ENCODE data around the gene KDM7A.

KDM7A gene

GRCh38 chr7:140062528-140063299 lies 114.1 kb downstream of the KDM7A start, which contains the start of gene PARP12 (continued):
- TF ChIP-seq ZBTB20 (tag by site-specific recombination; IDR thresholded peaks at IDR 0.05) (peak; percentile 42; the same call in 1 of the 2 replicates), MEIS1 (CRISPR knock-in tag; IDR thresholded peaks at IDR 0.05; ENCODE audit: borderline replicate concordance) (no peak), ZNF626 (tag by site-specific recombination; IDR thresholded peaks at IDR 0.05) (peak; percentile 52; the same call in 1 of the 2 replicates), WT1 (tag by site-specific recombination; IDR thresholded peaks at IDR 0.05) (no peak), YY2 (tag by site-specific recombination; IDR thresholded peaks at IDR 0.05) (peak; percentile 27; the same call in 1 of the 2 replicates), ZFP69B (tag by site-specific recombination; IDR thresholded peaks at IDR 0.05) (no peak), ZNF221 (tag by site-specific recombination; IDR thresholded peaks at IDR 0.05; ENCODE audit: borderline replicate concordance) (no peak), KLF8 (tag by site-specific recombination; IDR thresholded peaks at IDR 0.05) (peak; percentile 39; the same call in 1 of the 2 replicates), ZNF211 (tag by site-specific recombination; IDR thresholded peaks at IDR 0.05; ENCODE audit: low read depth) (no peak), ZNF624 (tag by site-specific recombination; IDR thresholded peaks at IDR 0.05) (no peak), PRDM1 (tag by site-specific recombination; IDR thresholded peaks at IDR 0.05) (no peak), ZNF350 (tag by site-specific recombination; IDR thresholded peaks at IDR 0.05) (no peak), ATF2 (tag by site-specific recombination; IDR thresholded peaks at IDR 0.05; ENCODE audit: low read depth) (no peak), KLF1 (tag by site-specific recombination; IDR thresholded peaks at IDR 0.05) (peak; percentile 77), KLF7 (tag by site-specific recombination; IDR thresholded peaks at IDR 0.05; ENCODE audit: borderline replicate concordance) (no peak; the same call in 1 of the 2 replicates), ZBTB1 (tag by site-specific recombination; IDR thresholded peaks at IDR 0.05) (no peak), ZBTB21 (tag by site-specific recombination; IDR thresholded peaks at IDR 0.05) (no peak), ZNF768 (tag by site-specific recombination; IDR thresholded peaks at IDR 0.05) (no peak), ZNF843 (tag by site-specific recombination; IDR thresholded peaks at IDR 0.05) (no peak), ZNF600 (tag by site-specific recombination; IDR thresholded peaks at IDR 0.05) (peak; percentile 37), ZNF112 (tag by site-specific recombination; IDR thresholded peaks at IDR 0.05) (no peak), SCRT2 (tag by site-specific recombination; IDR thresholded peaks at IDR 0.05) (no peak), ZNF707 (tag by site-specific recombination; IDR thresholded peaks at IDR 0.05) (no peak), ZNF10 (tag by site-specific recombination; IDR thresholded peaks at IDR 0.05) (no peak), SCRT1 (tag by site-specific recombination; IDR thresholded peaks at IDR 0.05; ENCODE audit: borderline replicate concordance) (no peak), GLIS1 (tag by site-specific recombination; IDR thresholded peaks at IDR 0.05) (peak; percentile 82), ZNF175 (tag by site-specific recombination; IDR thresholded peaks at IDR 0.05) (no peak), ZBTB8A (tag by site-specific recombination; IDR thresholded peaks at IDR 0.05) (peak; percentile 89), ZNF157 (tag by site-specific recombination; IDR thresholded peaks at IDR 0.05) (no peak), ZNF513 (tag by site-specific recombination; IDR thresholded peaks at IDR 0.05) (no peak), ZBTB11 (tag by site-specific recombination; conservative IDR thresholded peaks at IDR 0.05; ENCODE audit: low read depth) (peak; percentile 50; the same call in 1 of the 2 replicates), ZNF426 (tag by site-specific recombination; IDR thresholded peaks at IDR 0.05) (no peak), ZNF521 (tag by site-specific recombination; IDR thresholded peaks at IDR 0.05) (no peak), ZBTB6 (tag by site-specific recombination; IDR thresholded peaks at IDR 0.05) (peak; percentile 21; the same call in 1 of the 2 replicates), SALL2 (tag by site-specific recombination; IDR thresholded peaks at IDR 0.05; ENCODE audit: borderline replicate concordance) (no peak)

Measured in HEK293 (cell line).